NCI-H69 (cell line): ENCODE data around the gene MOBP.
A peak's percentile ranks its signal among the peaks of the same experiment; 100 is the strongest.

Experiments used
- DNase-seq: peaks from one replicate; lab custom pipeline; 2025; lab: John Stamatoyannopoulos, UW

The MOBP gene

GRCh38 chr3:39541917-39542329, 74.4 kb downstream of the MOBP start:
- DNase-seq: peak; percentile 27

- no peak for DNase-seq
These were observed 75.1 kb downstream of the MOBP start for GRCh38 chr3:39542588-39542988.

DNA sequence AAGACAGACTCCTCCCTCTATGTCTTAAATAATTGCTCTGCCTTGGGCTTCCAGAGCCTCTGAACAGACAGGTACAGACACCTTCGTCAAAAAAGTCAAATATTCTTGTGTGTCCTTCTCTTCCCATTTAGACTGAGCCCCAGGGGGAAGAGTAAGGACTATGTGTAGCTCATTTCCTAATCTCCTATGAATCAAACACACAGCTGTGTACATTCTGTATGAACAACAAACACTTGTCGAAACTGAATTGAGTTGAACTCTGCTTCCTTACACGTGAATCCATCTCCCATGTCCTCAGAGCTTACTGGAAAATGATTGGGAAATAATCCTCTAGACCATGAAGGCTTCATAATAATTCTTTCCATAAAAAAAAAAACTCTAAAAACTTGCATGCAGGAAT, 80.8 kb downstream of the MOBP start:
- DNase-seq: no peak

DNA sequence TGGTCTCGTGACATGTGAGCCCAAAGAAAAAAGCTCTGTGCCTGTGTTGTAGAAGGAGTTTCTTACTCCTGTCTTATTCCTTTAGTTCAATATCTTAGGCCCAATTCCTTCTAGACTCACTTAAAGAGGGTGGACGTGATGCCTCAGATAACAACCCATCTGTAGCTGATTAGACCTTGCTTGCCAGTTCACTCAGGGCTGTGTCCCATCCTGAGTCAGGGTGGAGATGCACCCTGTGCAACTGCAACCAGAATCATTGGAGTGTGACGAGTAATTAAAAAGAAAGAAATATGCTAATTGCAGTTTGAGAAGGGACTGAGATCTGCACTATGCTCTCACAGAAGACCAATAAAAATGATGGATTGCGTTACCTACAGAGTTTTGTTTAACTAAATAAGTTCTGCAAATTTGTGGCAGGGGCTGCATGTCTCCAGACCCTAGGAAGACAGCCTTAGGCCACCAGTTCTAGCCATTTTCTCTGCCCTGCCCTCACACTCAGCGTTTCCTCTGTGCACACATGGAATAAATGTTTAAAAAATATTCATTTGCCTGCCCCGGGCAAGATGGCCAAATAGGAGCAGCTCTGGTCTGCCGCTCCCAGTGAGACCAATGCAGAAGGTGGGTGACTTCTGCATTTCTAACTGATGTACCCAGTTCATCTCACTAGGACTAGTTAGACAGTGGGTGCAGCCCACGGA, 83.0 kb downstream of the MOBP start:
- peak; percentile 74 for DNase-seq
